ENCODE data around the gene SFPQ.

The SFPQ gene

GRCh38 chr1:35226546-35226945, 33.6 kb upstream of the SFPQ start:
- Histone ChIP-seq H3K79me2 (ENCODE audit: insufficient read depth, low read length) (no peaks in the 10 kb centered on the region), H4K20me1 (ENCODE audit: insufficient read depth, low read length) (no peaks in the 10 kb centered on the region), H2AFZ (ENCODE audit: low read depth, low read length) (no peak overlapping the region), H3K36me3 (ENCODE audit: insufficient read depth, low read length) (no peaks in the 10 kb centered on the region), H3K27ac (ENCODE audit: low read length) (no peak overlapping the region), H3K4me2 (ENCODE audit: insufficient read depth, low read length) (no peak overlapping the region), H3K4me1 (ENCODE audit: insufficient read depth, low read length) (no peaks in the 10 kb centered on the region), H3K9me3 (ENCODE audit: insufficient read depth, low read length, severe bottlenecking) (no peaks in the 10 kb centered on the region), H3K4me3 (ENCODE audit: low read depth in 1 of 2, low read length in 2 of 2) (no peak overlapping the region), H3K27me3 (ENCODE audit: insufficient read depth, low read length, poor library complexity) (no peaks in the 10 kb centered on the region), H3K9ac (ENCODE audit: low read depth, low read length) (no peak overlapping the region)
- TF ChIP-seq, protein P1, sequence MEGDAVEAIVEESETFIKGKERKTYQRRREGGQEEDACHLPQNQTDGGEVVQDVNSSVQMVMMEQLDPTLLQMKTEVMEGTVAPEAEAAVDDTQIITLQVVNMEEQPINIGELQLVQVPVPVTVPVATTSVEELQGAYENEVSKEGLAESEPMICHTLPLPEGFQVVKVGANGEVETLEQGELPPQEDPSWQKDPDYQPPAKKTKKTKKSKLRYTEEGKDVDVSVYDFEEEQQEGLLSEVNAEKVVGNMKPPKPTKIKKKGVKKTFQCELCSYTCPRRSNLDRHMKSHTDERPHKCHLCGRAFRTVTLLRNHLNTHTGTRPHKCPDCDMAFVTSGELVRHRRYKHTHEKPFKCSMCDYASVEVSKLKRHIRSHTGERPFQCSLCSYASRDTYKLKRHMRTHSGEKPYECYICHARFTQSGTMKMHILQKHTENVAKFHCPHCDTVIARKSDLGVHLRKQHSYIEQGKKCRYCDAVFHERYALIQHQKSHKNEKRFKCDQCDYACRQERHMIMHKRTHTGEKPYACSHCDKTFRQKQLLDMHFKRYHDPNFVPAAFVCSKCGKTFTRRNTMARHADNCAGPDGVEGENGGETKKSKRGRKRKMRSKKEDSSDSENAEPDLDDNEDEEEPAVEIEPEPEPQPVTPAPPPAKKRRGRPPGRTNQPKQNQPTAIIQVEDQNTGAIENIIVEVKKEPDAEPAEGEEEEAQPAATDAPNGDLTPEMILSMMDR (IDR thresholded peaks at IDR 0.05; ENCODE audit: borderline replicate concordance, extremely low read depth, low read length, poor library complexity, severe bottlenecking), result no peak
- TF ChIP-seq EZH2 (IDR thresholded peaks at IDR 0.05; ENCODE audit: borderline replicate concordance, low read depth, low read length, severe bottlenecking), result no peak
- no peak for DNase-seq
- no peak for ATAC-seq (ENCODE audit: insufficient read depth, low read depth)

DNA sequence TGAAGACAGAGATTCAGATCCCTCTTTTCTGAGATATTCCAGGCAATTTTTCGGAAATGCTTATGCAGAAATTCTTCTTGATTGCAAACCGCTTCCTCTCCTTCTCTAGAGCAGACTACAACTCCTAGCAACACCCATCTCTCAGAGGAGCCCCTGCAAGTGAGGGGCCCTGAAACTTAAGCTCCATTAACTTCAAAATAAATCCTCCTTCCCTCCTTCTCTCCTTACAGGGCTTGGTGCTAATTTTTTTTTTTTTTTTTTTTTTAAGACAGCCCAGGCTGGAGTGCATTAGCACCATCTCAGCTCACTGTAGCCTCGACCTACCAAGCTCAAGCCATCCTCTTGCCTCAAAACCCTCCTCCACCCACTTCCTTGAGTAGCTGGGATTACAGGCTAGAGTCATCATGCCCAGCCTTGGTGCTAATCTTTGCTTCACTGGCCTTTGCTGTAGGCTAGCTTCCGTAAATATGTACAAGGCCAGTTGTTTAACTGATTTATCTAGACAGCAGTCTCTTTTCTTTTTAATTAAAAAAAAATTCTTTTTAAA, 30.2 kb upstream of the SFPQ start:
- no peak overlapping the region for H3K27ac ChIP-seq (ENCODE audit: low read length)
- ATAC-seq (ENCODE audit: insufficient read depth, low read depth), result no peak
- no peak overlapping the region for H3K4me2 ChIP-seq (ENCODE audit: insufficient read depth, low read length)
- TF ChIP-seq EZH2 (IDR thresholded peaks at IDR 0.05; ENCODE audit: borderline replicate concordance, low read depth, low read length, severe bottlenecking), result no peak
- TF ChIP-seq, protein P1 (IDR thresholded peaks at IDR 0.05; ENCODE audit: borderline replicate concordance, extremely low read depth, low read length, poor library complexity, severe bottlenecking), result no peak
- H3K9me3 ChIP-seq (ENCODE audit: insufficient read depth, low read length, severe bottlenecking), result no peaks in the 10 kb centered on the region
- no peak overlapping the region for H2AFZ ChIP-seq (ENCODE audit: low read depth, low read length)
- H3K4me1 ChIP-seq (ENCODE audit: insufficient read depth, low read length), result no peaks in the 10 kb centered on the region
- DNase-seq, result no peak
- H4K20me1 ChIP-seq (ENCODE audit: insufficient read depth, low read length), result no peaks in the 10 kb centered on the region
- no peak overlapping the region for H3K4me3 ChIP-seq (ENCODE audit: low read depth in 1 of 2, low read length in 2 of 2)
- no peak overlapping the region for H3K9ac ChIP-seq (ENCODE audit: low read depth, low read length)
- no peaks in the 10 kb centered on the region for H3K27me3 ChIP-seq (ENCODE audit: insufficient read depth, low read length, poor library complexity)
- no peaks in the 10 kb centered on the region for H3K36me3 ChIP-seq (ENCODE audit: insufficient read depth, low read length)
- H3K79me2 ChIP-seq (ENCODE audit: insufficient read depth, low read length), result no peaks in the 10 kb centered on the region

DNA sequence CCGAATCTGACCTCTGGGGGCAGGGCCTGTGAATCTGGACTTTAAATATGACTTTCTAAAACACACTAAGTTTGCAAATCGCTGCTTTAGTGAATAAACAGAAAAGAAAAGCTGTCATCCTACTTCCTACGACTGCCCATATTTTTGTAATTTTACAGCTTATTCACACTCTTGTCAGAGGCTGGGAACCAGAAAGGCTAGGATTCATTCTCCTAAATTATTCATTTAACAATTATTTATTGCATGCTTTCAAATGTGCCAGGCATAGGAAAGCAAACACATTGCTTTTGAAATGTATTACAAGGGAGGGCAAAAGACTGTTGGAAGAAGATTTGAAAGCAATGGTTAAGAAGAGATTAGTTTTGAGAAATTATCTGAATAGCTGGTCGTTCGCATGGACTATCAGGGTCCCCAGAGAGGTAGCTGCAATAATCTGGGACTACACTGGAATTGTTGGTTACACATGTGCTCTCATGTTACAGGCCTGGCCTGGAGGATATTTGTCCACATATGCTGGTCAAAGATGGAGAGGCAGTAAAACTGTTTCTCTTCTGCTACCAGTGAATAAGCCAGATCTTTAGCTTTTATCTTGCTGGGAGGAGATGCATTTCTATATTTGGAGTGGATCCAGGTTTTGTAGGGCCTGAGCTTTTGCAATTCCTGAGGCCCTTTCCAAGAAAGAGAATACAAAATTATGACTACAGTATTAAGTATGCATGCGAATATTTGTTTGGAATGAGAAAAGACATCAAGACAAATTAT, 29.6 kb upstream of the SFPQ start:
- no peak overlapping the region for H2AFZ ChIP-seq (ENCODE audit: low read depth, low read length)

More for the DNA sequence above, 29.6 kb upstream of the SFPQ start:
- DNase-seq (no peak), ATAC-seq (ENCODE audit: insufficient read depth, low read depth) (no peak)
- Histone ChIP-seq H3K27ac (ENCODE audit: low read length) (no peak overlapping the region), H3K9ac (ENCODE audit: low read depth, low read length) (no peak overlapping the region), H3K27me3 (ENCODE audit: insufficient read depth, low read length, poor library complexity) (no peaks in the 10 kb centered on the region), H3K9me3 (ENCODE audit: insufficient read depth, low read length, severe bottlenecking) (no peaks in the 10 kb centered on the region), H4K20me1 (ENCODE audit: insufficient read depth, low read length) (no peaks in the 10 kb centered on the region), H3K79me2 (ENCODE audit: insufficient read depth, low read length) (no peaks in the 10 kb centered on the region), H3K4me1 (ENCODE audit: insufficient read depth, low read length) (no peaks in the 10 kb centered on the region), H3K36me3 (ENCODE audit: insufficient read depth, low read length) (no peaks in the 10 kb centered on the region), H3K4me2 (ENCODE audit: insufficient read depth, low read length) (no peak overlapping the region), H3K4me3 (ENCODE audit: low read depth in 1 of 2, low read length in 2 of 2) (no peak overlapping the region)
- TF ChIP-seq EZH2 (IDR thresholded peaks at IDR 0.05; ENCODE audit: borderline replicate concordance, low read depth, low read length, severe bottlenecking), result no peak
- TF ChIP-seq, protein P1 (IDR thresholded peaks at IDR 0.05; ENCODE audit: borderline replicate concordance, extremely low read depth, low read length, poor library complexity, severe bottlenecking), result no peak

Data from DND-41 (cell line).